Measurements from ENCODE around the gene SSBP1. TPM values are rescaled to one million over a fixed set of nuclear protein-coding genes. Genes with fewer than 3 reads are reported as not detected.

The SSBP1 gene
- polyA plus RNA-seq, 3 donors = 66.9 to 197 (median 184) TPM

DNA sequence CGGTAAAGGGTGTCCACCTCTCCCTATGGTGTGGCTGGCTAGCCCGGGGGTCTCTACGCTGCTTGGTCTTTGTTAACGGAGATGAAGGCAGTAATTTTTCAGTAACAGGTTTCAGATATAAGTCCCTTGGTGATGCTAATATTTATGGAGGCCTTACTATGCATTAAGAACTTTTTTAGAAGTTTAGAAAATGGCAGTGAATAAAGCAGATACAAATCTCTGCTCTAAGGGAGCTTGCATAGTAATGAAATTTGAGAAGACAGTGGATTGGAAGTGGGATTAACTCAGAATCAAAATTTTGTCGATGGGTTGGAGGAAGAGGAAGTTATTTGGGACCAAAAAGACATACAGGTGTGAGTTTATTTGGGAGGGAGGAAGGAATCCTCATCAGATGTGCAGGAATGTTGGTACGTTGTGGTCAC, 445 bp downstream of the SSBP1 start:
- Mint-ChIP-seq H3K4me3 (peak overlapping the region; percentile 96 to 99), H3K27ac (peak overlapping the region; percentile 97 to 100 (median 99)), H3K4me1 (peaks cover 22% of the 10 kb centered on the region), H3K36me3 (peaks cover 31 to 34% of the 10 kb centered on the region in 2 donors), H3K27me3 (ENCODE audit: low read depth in 3 of 3) (no peaks in the 10 kb centered on the region), H3K9me3 (peaks cover 0 to 2% (median 0%) of the 10 kb centered on the region in 7 donors)
- no peaks in the 10 kb centered on the region for H3K9me3 ChIP-seq (replicated peaks in 1 of 2; ENCODE audit: control insufficient read depth in 1 of 2, insufficient read depth in 1 of 2, low read length in 2 of 2)
- H3K9ac ChIP-seq (ENCODE audit: insufficient read depth, low read length, poor library complexity, severe bottlenecking) = peak overlapping the region; percentile 87
- H2AFZ ChIP-seq (ENCODE audit: insufficient read depth, low read depth, low read length, poor library complexity, severe bottlenecking) = peak overlapping the region; percentile 96
- H3K4me2 ChIP-seq (replicated peaks; ENCODE audit: extremely low read depth, low read length, poor library complexity, severe bottlenecking) = peak overlapping the region; percentile 88
- TF ChIP-seq, protein P1, sequence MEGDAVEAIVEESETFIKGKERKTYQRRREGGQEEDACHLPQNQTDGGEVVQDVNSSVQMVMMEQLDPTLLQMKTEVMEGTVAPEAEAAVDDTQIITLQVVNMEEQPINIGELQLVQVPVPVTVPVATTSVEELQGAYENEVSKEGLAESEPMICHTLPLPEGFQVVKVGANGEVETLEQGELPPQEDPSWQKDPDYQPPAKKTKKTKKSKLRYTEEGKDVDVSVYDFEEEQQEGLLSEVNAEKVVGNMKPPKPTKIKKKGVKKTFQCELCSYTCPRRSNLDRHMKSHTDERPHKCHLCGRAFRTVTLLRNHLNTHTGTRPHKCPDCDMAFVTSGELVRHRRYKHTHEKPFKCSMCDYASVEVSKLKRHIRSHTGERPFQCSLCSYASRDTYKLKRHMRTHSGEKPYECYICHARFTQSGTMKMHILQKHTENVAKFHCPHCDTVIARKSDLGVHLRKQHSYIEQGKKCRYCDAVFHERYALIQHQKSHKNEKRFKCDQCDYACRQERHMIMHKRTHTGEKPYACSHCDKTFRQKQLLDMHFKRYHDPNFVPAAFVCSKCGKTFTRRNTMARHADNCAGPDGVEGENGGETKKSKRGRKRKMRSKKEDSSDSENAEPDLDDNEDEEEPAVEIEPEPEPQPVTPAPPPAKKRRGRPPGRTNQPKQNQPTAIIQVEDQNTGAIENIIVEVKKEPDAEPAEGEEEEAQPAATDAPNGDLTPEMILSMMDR (IDR thresholded peaks at IDR 0.05) = no peak
- DNase-seq = no peak
- intact Hi-C loops (cut with micrococcal nuclease) = loop anchor here in 1 of 2 donors (10.0 kb wide), 1 partner anchor 84 kb away; no protein-coding TSS in a partner anchor
- peak overlapping the region; percentile 80 to 96 for H3K27ac ChIP-seq (ENCODE audit: low read depth in 1 of 2, low read length in 2 of 2)
- WGBS (ENCODE audit: insufficient coverage) = 0% methylated on average over 5 of the region's 6 CpGs
- peaks cover 32% of the 10 kb centered on the region for H3K79me2 ChIP-seq (ENCODE audit: insufficient read depth, low read length)
- H3K4me1 ChIP-seq (ENCODE audit: control insufficient read depth in 1 of 2, insufficient read depth in 2 of 2, low read length in 2 of 2) = peaks cover 15 to 19% of the 10 kb centered on the region in 2 donors
- peaks cover 32 to 36% of the 10 kb centered on the region in 2 donors for H3K36me3 ChIP-seq (replicated peaks in 1 of 2; ENCODE audit: control insufficient read depth in 1 of 2, insufficient read depth in 2 of 2, low read length in 2 of 2)
- peak overlapping the region; percentile 77 to 96 (median 86) for H3K4me3 ChIP-seq (replicated peaks in 1 of 3; ENCODE audit: low read depth in 2 of 3, low read length in 3 of 3)
- H4K20me1 ChIP-seq (ENCODE audit: insufficient read depth, low read length) = no peaks in the 10 kb centered on the region
- H3K27me3 ChIP-seq (ENCODE audit: control insufficient read depth in 2 of 2, insufficient read depth in 2 of 2, low read length in 2 of 2) = no peaks in the 10 kb centered on the region

DNA sequence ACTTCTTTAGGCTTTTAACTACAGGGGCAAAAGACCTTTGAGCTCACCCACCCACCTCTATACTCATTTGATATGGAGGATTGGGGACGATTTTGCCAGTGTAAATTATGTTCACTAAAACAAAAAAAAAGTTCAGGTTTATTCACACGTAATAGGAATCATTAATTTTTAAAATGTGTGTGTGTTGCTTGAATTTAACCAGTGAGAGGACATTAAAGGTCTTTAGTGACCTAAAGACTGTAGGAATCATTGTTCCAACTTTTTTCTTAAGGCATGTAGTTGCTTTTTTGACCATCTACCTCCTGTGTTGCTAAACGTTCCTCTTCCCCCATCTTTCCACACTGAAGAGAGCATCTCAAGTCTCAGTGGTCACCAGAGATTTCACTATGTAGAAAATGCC, 1.1 kb downstream of the SSBP1 start:
- H3K4me3 Mint-ChIP-seq = no peak overlapping the region
- peak overlapping the region in 1 of 3 experiments; percentile 96 for H3K4me3 ChIP-seq (replicated peaks in 1 of 3; ENCODE audit: low read depth in 2 of 3, low read length in 3 of 3)

More for the DNA sequence above, 1.1 kb downstream of the SSBP1 start:
- peaks cover 38 to 43% of the 10 kb centered on the region in 2 donors for H3K36me3 ChIP-seq (replicated peaks in 1 of 2; ENCODE audit: control insufficient read depth in 1 of 2, insufficient read depth in 2 of 2, low read length in 2 of 2)
- H3K27ac ChIP-seq (ENCODE audit: low read depth in 1 of 2, low read length in 2 of 2) = no peak overlapping the region
- no peak for DNase-seq
- intact Hi-C loops (cut with micrococcal nuclease) = loop anchor here in 1 of 2 donors (10.0 kb wide), 1 partner anchor 84 kb away; no protein-coding TSS in a partner anchor
- Mint-ChIP-seq H3K9me3 (peaks cover 0 to 2% (median 0%) of the 10 kb centered on the region in 7 donors), H3K36me3 (peaks cover 38 to 40% of the 10 kb centered on the region in 2 donors), H3K27me3 (ENCODE audit: low read depth in 3 of 3) (no peaks in the 10 kb centered on the region), H3K4me1 (peaks cover 22% of the 10 kb centered on the region), H3K27ac (no peak overlapping the region)
- no peaks in the 10 kb centered on the region for H3K27me3 ChIP-seq (ENCODE audit: control insufficient read depth in 2 of 2, insufficient read depth in 2 of 2, low read length in 2 of 2)
- TF ChIP-seq, protein P1 (IDR thresholded peaks at IDR 0.05) = no peak
- H3K4me1 ChIP-seq (ENCODE audit: control insufficient read depth in 1 of 2, insufficient read depth in 2 of 2, low read length in 2 of 2) = peaks cover 15 to 19% of the 10 kb centered on the region in 2 donors
- WGBS (ENCODE audit: insufficient coverage) = 80% methylated on average over 1 of the region's 3 CpGs
- no peak overlapping the region for H2AFZ ChIP-seq (ENCODE audit: insufficient read depth, low read depth, low read length, poor library complexity, severe bottlenecking)
- no peak overlapping the region for H3K9ac ChIP-seq (ENCODE audit: insufficient read depth, low read length, poor library complexity, severe bottlenecking)
- peak overlapping the region; percentile 88 for H3K4me2 ChIP-seq (replicated peaks; ENCODE audit: extremely low read depth, low read length, poor library complexity, severe bottlenecking)
- no peaks in the 10 kb centered on the region for H3K9me3 ChIP-seq (replicated peaks in 1 of 2; ENCODE audit: control insufficient read depth in 1 of 2, insufficient read depth in 1 of 2, low read length in 2 of 2)
- peaks cover 32% of the 10 kb centered on the region for H3K79me2 ChIP-seq (ENCODE audit: insufficient read depth, low read length)
- no peaks in the 10 kb centered on the region for H4K20me1 ChIP-seq (ENCODE audit: insufficient read depth, low read length)

Data from CD14-positive monocyte (primary cell).